ENCODE data around the gene COX19.
A peak's percentile ranks its signal among the peaks of the same experiment; 100 is the strongest.

Gene COX19

GRCh38 chr7:974820-975681, at the start of gene COX19:
COX19 (minus strand) TSS chr7:975549; CDS start chr7:975509, 40 bp downstream.
- DNase-seq (ENCODE audit: low read depth in 2 of 2): peak; percentile 65 to 66

GRCh38 chr7:1024331-1024841, 49.0 kb upstream of the COX19 start:
- DNase-seq (ENCODE audit: low read depth in 2 of 2): no peak

- DNase-seq (ENCODE audit: low read depth in 2 of 2): no peak
Observed at GRCh38 chr7:1022801-1023465, 47.6 kb upstream of the COX19 start.

- no peak for DNase-seq (ENCODE audit: low read depth in 2 of 2)
Observed at GRCh38 chr7:1022356-1022755, 47.0 kb upstream of the COX19 start.

- no peak for DNase-seq (ENCODE audit: low read depth in 2 of 2)
Observed at GRCh38 chr7:1021931-1022330, 46.6 kb upstream of the COX19 start.

GRCh38 chr7:1021366-1021765, 46.0 kb upstream of the COX19 start:
- no peak for DNase-seq (ENCODE audit: low read depth in 2 of 2)

- DNase-seq (ENCODE audit: low read depth in 2 of 2): no peak
Observed at GRCh38 chr7:1020849-1021251, 45.5 kb upstream of the COX19 start.

GRCh38 chr7:1019789-1020610, 44.7 kb upstream of the COX19 start:
- DNase-seq (ENCODE audit: low read depth in 2 of 2): no peak

GRCh38 chr7:1019255-1019785, 44.0 kb upstream of the COX19 start:
- no peak for DNase-seq (ENCODE audit: low read depth in 2 of 2)

GRCh38 chr7:1018334-1018695, 43.0 kb upstream of the COX19 start:
- DNase-seq (ENCODE audit: low read depth in 2 of 2): no peak

GRCh38 chr7:1017586-1018333, 42.4 kb upstream of the COX19 start:
- DNase-seq (ENCODE audit: low read depth in 2 of 2): no peak

GRCh38 chr7:1016577-1017531, 41.5 kb upstream of the COX19 start:
- no peak for DNase-seq (ENCODE audit: low read depth in 2 of 2)

- DNase-seq (ENCODE audit: low read depth in 2 of 2): no peak
Observed at GRCh38 chr7:1015196-1016121, 40.1 kb upstream of the COX19 start.

GRCh38 chr7:1014681-1015080, 39.3 kb upstream of the COX19 start:
- no peak for DNase-seq (ENCODE audit: low read depth in 2 of 2)

- DNase-seq (ENCODE audit: low read depth in 2 of 2): peak in 1 of 2 experiments; percentile 17
Observed at GRCh38 chr7:1013581-1013980, 38.2 kb upstream of the COX19 start.

GRCh38 chr7:1012716-1013095, 37.4 kb upstream of the COX19 start:
- no peak for DNase-seq (ENCODE audit: low read depth in 2 of 2)

GRCh38 chr7:1012004-1012715, 36.8 kb upstream of the COX19 start:
- DNase-seq (ENCODE audit: low read depth in 2 of 2): no peak

- DNase-seq (ENCODE audit: low read depth in 2 of 2): no peak
Observed at GRCh38 chr7:1011297-1012003, 36.1 kb upstream of the COX19 start.

All from fibroblast of skin of left quadriceps (primary cell).